DMS53 treated with DMSO at 0.1 percent for 48 hours (cell line): ENCODE results near the gene FYN.

Experiments used
- DNase-seq: peaks from one replicate; lab custom pipeline; 2025; ENCODE audit not compliant: unreplicated experiment; lab: John Stamatoyannopoulos, UW

The FYN gene

GRCh38 chr6:111772381-111772780 is 100.9 kb downstream of the FYN start:
- DNase-seq = no peak

- DNase-seq = no peak
These were observed 101.6 kb downstream of the FYN start for GRCh38 chr6:111771629-111772028.

GRCh38 chr6:111771094-111771432 is 102.2 kb downstream of the FYN start:
- DNase-seq = no peak

- no peak for DNase-seq
These were observed 102.8 kb downstream of the FYN start for GRCh38 chr6:111770263-111771093.

- no peak for DNase-seq
These were observed 103.7 kb downstream of the FYN start for GRCh38 chr6:111769365-111770152.

- DNase-seq = no peak
These were observed 104.9 kb downstream of the FYN start for GRCh38 chr6:111768431-111768770.

- no peak for DNase-seq
These were observed 105.4 kb downstream of the FYN start for GRCh38 chr6:111767752-111768430.

GRCh38 chr6:111766201-111766857 is 106.9 kb downstream of the FYN start:
- DNase-seq = no peak

GRCh38 chr6:111765763-111766162 is 107.5 kb downstream of the FYN start:
- DNase-seq = no peak

GRCh38 chr6:111764238-111765175 is 108.7 kb downstream of the FYN start:
- DNase-seq = no peak

GRCh38 chr6:111763381-111763780 is 109.9 kb downstream of the FYN start:
- no peak for DNase-seq

GRCh38 chr6:111761783-111762312 is 111.4 kb downstream of the FYN start:
- no peak for DNase-seq

GRCh38 chr6:111761212-111761611 is 112.0 kb downstream of the FYN start:
- no peak for DNase-seq

GRCh38 chr6:111759836-111760785 is 113.1 kb downstream of the FYN start:
- DNase-seq = no peak

GRCh38 chr6:111759331-111759835 is 113.9 kb downstream of the FYN start:
- DNase-seq = no peak

GRCh38 chr6:111758608-111759329 is 114.5 kb downstream of the FYN start:
- DNase-seq = no peak

GRCh38 chr6:111757342-111757741 is 115.9 kb downstream of the FYN start:
- no peak for DNase-seq

- no peak for DNase-seq
These were observed 118.8 kb downstream of the FYN start for GRCh38 chr6:111754423-111754822.
